Measurements from ENCODE around the gene GOLGA8Q.
"Not testable (repeated sequence)": the region's sequence is repeated elsewhere in the genome, so short reads cannot be mapped to it uniquely, and the experiment has no call there.

The GOLGA8Q gene, protein sequence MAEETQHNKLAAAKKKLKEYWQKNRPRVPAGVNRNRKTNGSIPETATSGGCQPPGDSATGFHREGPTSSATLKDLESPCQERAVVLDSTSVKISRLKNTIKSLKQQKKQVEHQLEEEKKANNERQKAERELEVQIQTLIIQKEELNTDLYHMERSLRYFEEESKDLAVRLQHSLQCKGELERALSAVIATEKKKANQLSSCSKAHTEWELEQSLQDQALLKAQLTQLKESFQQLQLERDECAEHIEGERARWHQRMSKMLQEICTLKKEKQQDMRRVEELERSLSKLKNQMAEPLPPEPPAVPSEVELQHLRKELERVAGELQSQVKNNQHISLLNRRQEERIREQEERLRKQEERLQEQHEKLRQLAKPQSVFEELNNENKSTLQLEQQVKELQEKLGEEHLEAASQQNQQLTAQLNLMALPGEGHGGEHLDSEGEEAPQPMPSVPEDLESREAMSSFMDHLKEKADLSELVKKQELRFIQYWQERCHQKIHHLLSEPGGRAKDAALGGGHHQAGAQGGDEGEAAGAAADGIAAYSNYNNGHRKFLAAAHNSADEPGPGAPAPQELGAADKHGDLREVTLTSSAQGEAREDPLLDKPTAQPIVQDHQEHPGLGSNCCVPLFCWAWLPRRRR

DNA sequence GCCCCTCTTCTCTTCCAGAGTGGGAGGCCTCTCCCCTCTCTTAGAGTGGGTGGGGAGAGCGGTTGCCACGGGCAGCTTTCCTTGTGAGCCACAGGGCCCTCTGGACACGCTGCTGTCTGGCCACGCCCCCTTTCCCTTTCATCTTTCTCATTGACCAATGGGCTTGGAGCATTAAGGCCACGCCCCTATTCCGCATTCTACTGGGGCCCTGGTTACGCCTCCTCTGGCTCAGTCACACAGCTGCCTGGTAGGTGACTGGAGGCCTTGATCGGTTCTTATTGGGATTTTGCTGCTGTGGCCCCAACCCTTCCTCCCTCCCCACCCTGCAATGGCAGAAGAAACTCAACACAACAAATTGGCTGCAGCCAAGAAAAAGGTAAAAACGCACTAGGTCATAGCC is at the start of gene GOLGA8Q:
Gene GOLGA8Q, plus strand, starts transcription at position 301 of the 400 bp plus-strand sequence. Its CDS starts 28 bp downstream, at position 329.
- in situ Hi-C loops (cut with MboI; ENCODE audit: low sequenced_read_pairs) = not testable (repeated sequence)

DNA sequence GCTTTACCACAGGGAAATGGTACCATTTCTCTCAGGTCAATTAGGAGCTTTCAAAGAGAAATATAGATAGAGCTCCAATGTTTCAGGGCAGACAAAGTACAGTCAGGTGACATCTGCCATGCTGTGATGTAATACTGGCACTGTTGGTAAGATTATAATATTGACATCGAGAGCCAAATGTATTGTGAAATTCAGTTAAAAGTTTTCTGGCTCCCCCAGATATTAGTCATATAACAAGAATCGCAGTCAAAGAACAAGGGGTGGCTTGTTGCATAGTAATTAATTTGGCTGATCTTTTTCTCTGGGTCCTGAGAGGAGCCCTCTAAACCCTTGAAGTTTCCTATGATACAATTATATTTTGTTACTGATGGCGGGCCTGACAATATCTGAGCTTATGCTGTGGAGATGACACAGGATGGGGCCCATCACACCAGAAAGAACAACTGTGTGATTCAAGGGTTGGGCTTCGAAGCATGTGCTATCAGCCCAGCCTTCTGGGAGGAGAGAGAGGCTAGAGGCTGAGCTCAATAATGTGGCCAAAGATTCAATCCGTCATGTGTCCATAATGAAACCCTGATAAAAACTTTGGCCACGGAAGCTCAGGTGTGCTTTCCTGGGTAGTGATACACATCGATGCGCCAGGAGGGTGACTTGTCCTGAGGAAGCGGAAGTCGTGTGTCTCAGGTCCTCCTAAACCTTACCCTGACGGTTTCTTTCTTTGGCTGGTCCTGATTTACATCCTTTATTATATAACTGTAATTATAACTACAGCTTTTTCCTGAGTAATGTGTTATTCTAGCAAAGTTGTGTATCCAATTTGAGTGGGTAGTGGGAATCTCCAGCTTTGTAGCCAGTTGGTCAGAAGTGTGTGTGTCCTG is 48.7 kb upstream of the GOLGA8Q start:
- in situ Hi-C loops (cut with MboI; ENCODE audit: low sequenced_read_pairs) = not testable (repeated sequence)

DNA sequence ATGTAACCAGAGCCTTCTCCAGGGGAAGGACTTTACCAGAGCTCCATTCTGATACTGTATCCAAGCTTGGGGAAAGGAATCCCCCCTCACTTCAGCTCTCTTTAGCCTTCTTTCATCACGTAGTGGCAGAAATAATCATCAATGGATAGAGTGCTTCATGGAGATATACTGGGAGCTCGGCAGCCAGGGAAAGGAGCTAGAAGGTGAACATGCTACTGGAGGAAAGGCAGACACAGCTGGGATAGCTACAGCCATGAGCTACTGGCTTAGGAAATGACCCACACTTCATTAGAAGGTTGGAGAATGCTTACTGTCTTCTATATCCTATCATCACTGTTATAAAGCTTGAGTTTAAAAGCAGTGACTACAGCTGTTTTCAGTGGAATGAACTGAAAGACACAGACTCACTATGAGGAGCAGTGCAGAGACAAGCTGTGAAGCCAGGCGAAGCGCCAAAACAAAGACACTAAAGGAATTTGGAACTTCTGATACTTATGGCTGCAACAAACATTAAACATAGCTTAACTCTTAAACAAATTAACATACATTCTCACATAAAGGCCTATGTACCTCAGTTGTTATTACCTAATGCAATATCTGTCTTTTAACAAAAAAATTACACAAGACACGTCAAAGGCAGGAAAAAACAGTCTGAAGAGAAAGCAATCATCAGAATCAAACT is 47.5 kb upstream of the GOLGA8Q start:
- in situ Hi-C loops (cut with MboI; ENCODE audit: low sequenced_read_pairs) = not testable (repeated sequence)

DNA sequence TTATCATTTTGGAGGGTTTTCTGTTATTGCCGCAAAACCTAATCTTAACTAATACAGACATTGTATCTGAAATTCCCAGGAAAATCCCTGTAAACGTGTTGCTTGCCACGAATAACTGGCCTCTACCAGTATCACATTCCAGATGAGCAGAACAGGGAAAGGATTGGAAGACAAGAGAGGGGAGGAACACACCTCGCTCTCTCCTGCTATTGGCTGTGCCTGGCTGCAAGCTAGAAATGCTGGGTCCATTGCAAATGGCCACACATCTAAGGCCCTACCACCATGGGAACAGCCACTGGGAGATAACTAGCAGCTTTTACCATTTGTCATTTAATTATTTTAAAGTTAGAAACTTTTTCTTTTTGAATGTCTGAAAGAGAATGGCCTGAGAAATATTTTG is 37.3 kb upstream of the GOLGA8Q start:
- in situ Hi-C loops (cut with MboI; ENCODE audit: low sequenced_read_pairs) = not testable (repeated sequence)

DNA sequence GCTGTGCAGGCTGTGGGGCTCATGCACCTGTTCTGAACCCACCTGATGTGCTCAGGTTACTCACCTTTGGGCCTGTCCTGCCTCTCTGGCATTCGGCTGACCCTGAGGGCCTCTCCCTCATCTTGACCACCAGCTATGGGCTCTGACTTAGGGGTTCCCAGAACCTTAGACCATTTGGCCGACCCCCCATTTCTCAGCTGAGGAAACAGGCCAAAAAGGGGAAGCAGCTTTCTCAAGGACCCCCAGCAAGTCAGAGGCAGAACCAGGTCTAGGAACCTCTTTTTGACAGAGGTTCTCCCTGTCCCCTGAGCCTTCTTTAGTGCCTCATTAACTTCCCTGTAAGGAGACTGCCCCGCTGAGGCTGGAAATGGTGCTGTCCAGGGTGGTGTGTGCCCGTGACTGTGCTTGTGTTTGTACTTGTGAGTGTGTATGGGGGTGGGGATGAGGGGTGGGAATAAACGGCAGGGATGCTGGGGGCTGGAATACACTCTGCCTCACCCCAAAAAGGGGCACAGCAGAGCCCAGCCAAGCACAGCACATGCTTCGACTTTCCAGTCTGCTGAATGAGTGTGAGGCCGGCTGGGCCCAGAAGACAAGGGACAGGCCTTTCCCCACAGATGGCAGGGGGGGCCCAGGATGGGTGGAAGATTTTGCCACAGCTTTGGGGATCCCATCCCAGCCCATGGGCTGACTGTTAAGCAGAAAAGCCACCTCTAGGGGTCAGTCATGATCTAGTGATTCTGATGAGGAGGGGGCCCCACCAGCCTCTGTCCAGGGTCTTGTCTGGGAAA is 28.2 kb upstream of the GOLGA8Q start:
- in situ Hi-C loops (cut with MboI; ENCODE audit: low sequenced_read_pairs) = not testable (repeated sequence)

GRCh38 chr15:30525912-30526311 is 25.9 kb upstream of the GOLGA8Q start:
- in situ Hi-C loops (cut with MboI; ENCODE audit: low sequenced_read_pairs) = not testable (repeated sequence)

DNA sequence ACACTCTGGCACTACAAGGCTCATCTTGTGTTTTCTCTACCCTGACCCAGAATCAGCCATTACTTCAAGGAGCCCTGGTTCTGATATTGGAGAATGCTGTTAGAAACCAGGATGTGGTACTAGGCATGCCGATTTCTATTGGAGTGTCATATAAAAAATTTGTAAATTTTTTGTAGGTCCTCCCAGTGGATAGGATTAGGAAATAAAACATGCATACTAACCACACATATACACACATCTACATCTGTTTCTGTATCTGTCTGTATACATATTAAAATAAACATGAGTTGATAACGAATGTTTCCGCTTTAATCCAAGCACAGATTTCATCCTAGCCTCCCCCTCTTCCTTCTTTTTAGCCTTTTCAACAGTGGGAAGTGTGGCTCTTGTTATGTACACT is 22.8 kb upstream of the GOLGA8Q start:
- in situ Hi-C loops (cut with MboI; ENCODE audit: low sequenced_read_pairs) = not testable (repeated sequence)

DNA sequence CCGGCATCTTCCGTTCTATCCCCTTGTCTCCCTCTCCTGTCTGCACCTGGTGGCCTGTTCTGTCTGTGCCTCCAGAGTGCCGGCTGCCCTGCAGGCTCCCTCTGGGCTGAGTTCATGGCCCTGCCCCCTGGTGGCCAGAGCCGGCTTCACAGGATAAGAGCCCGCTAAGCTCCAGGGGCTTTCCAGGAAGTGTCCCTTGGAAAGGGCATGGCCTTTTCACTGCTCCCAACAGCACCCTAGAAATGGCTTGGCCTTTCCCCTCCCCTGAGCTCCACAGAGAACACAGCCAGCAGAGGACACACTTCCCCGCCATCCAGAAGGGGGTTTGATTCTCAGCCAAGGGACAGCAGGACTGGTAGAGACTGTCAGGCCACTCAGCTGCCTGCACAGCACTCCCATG is 15.1 kb downstream of the GOLGA8Q start:
- in situ Hi-C loops (cut with MboI; ENCODE audit: low sequenced_read_pairs) = not testable (repeated sequence)

DNA sequence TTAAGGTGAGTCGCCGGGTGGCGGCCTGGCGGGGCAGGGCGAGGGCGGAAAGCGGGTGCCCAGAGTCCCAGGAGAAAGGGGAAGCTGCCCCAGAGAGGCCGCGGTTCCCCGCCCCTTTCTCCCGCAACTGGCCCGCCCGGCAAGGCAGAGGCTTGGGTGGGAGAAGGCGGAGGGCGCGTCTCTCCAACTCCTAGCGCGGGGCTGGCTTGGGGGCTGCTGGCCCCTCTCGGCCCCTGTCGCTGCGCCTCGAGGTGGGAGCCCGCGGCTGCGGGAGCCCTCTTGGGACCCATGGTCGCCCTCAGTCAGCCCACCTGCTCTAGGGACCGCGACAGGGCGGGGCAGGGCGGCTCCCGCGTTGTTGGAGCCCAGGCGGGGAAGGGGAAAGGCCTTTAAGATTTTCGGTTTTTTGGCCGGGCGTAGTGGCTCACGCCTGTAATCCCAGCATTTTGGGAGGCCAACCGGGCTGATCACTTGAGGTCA is 21.2 kb downstream of the GOLGA8Q start:
- in situ Hi-C loops (cut with MboI; ENCODE audit: low sequenced_read_pairs) = not testable (repeated sequence)

GRCh38 chr15:30579394-30579970 is 27.6 kb downstream of the GOLGA8Q start:
- in situ Hi-C loops (cut with MboI; ENCODE audit: low sequenced_read_pairs) = not testable (repeated sequence)

- in situ Hi-C loops (cut with MboI; ENCODE audit: low sequenced_read_pairs) = not testable (repeated sequence)
Observed at GRCh38 chr15:30580716-30581115, 28.9 kb downstream of the GOLGA8Q start.

GRCh38 chr15:30598953-30599352 is 47.1 kb downstream of the GOLGA8Q start:
- in situ Hi-C loops (cut with MboI; ENCODE audit: low sequenced_read_pairs) = not testable (repeated sequence)

- in situ Hi-C loops (cut with MboI; ENCODE audit: low sequenced_read_pairs) = not testable (repeated sequence)
Observed at GRCh38 chr15:30603796-30604195, 51.9 kb downstream of the GOLGA8Q start, which contains the start of gene GOLGA8H. GOLGA8H (plus strand) TSS chr15:30604028; CDS start chr15:30604126, 98 bp downstream.
